ENCODE data around the gene SEMA3F.

SEMA3F gene

GRCh38 chr3:50147861-50148260 is 7.3 kb upstream of the SEMA3F start:
- Histone ChIP-seq H3K9ac (ENCODE audit: low read length) (no peak overlapping the region), H3K4me1 (ENCODE audit: control insufficient read depth, insufficient read depth, low read length) (no peaks in the 10 kb centered on the region)
- no peak for DNase-seq (ENCODE audit: low read depth)

GRCh38 chr3:50150404-50150750 is 4.7 kb upstream of the SEMA3F start:
- H3K4me3 ChIP-seq (ENCODE audit: low read length) = no peak overlapping the region
- peaks cover 21% of the 10 kb centered on the region for H3K27me3 ChIP-seq (replicated peaks; ENCODE audit: control insufficient read depth, insufficient read depth, low read length)
- H3K9me3 ChIP-seq (ENCODE audit: control insufficient read depth, low read length) = no peaks in the 10 kb centered on the region
- no peaks in the 10 kb centered on the region for H3K36me3 ChIP-seq (ENCODE audit: control insufficient read depth, insufficient read depth, low read length, severe bottlenecking)
- DNase-seq (ENCODE audit: low read depth) = no peak
- H3K4me1 ChIP-seq (ENCODE audit: control insufficient read depth, insufficient read depth, low read length) = no peaks in the 10 kb centered on the region
- H3K9ac ChIP-seq (ENCODE audit: low read length) = no peak overlapping the region

More at GRCh38 chr3:50147861-50148260, 7.3 kb upstream of the SEMA3F start:
- no peak overlapping the region for H3K4me3 ChIP-seq (ENCODE audit: low read length)
- H3K9me3 ChIP-seq (ENCODE audit: control insufficient read depth, low read length) = no peaks in the 10 kb centered on the region
- H3K36me3 ChIP-seq (ENCODE audit: control insufficient read depth, insufficient read depth, low read length, severe bottlenecking) = no peaks in the 10 kb centered on the region
- H3K27me3 ChIP-seq (replicated peaks; ENCODE audit: control insufficient read depth, insufficient read depth, low read length) = peaks cover 14% of the 10 kb centered on the region

- Histone ChIP-seq H3K27me3 (replicated peaks; ENCODE audit: control insufficient read depth, insufficient read depth, low read length) (peaks cover 27% of the 10 kb centered on the region), H3K4me3 (ENCODE audit: low read length) (no peak overlapping the region), H3K9ac (ENCODE audit: low read length) (no peak overlapping the region), H3K9me3 (ENCODE audit: control insufficient read depth, low read length) (no peaks in the 10 kb centered on the region), H3K4me1 (ENCODE audit: control insufficient read depth, insufficient read depth, low read length) (no peaks in the 10 kb centered on the region), H3K36me3 (ENCODE audit: control insufficient read depth, insufficient read depth, low read length, severe bottlenecking) (no peaks in the 10 kb centered on the region)
- DNase-seq (ENCODE audit: low read depth) = no peak
These were observed 4.0 kb upstream of the SEMA3F start for GRCh38 chr3:50150863-50151686.

- peaks cover 31% of the 10 kb centered on the region for H3K27me3 ChIP-seq (replicated peaks; ENCODE audit: control insufficient read depth, insufficient read depth, low read length)
- H3K9ac ChIP-seq (ENCODE audit: low read length) = no peak overlapping the region
- no peak for DNase-seq (ENCODE audit: low read depth)
- no peaks in the 10 kb centered on the region for H3K9me3 ChIP-seq (ENCODE audit: control insufficient read depth, low read length)
- H3K4me1 ChIP-seq (ENCODE audit: control insufficient read depth, insufficient read depth, low read length) = no peaks in the 10 kb centered on the region
- no peaks in the 10 kb centered on the region for H3K36me3 ChIP-seq (ENCODE audit: control insufficient read depth, insufficient read depth, low read length, severe bottlenecking)
- no peak overlapping the region for H3K4me3 ChIP-seq (ENCODE audit: low read length)
These were observed 3.4 kb upstream of the SEMA3F start for GRCh38 chr3:50151728-50152127.

- H3K4me1 ChIP-seq (ENCODE audit: control insufficient read depth, insufficient read depth, low read length) = no peaks in the 10 kb centered on the region
- DNase-seq (ENCODE audit: low read depth) = no peak
- no peaks in the 10 kb centered on the region for H3K36me3 ChIP-seq (ENCODE audit: control insufficient read depth, insufficient read depth, low read length, severe bottlenecking)
- no peaks in the 10 kb centered on the region for H3K9me3 ChIP-seq (ENCODE audit: control insufficient read depth, low read length)
- H3K4me3 ChIP-seq (ENCODE audit: low read length) = no peak overlapping the region
- peaks cover 24% of the 10 kb centered on the region for H3K27me3 ChIP-seq (replicated peaks; ENCODE audit: control insufficient read depth, insufficient read depth, low read length)
- no peak overlapping the region for H3K9ac ChIP-seq (ENCODE audit: low read length)
These were observed 1.2 kb upstream of the SEMA3F start for GRCh38 chr3:50153782-50154475.

- DNase-seq (ENCODE audit: low read depth) = no peak
- Histone ChIP-seq H3K9me3 (ENCODE audit: control insufficient read depth, low read length) (no peaks in the 10 kb centered on the region), H3K4me3 (ENCODE audit: low read length) (no peak overlapping the region), H3K36me3 (ENCODE audit: control insufficient read depth, insufficient read depth, low read length, severe bottlenecking) (no peaks in the 10 kb centered on the region), H3K9ac (ENCODE audit: low read length) (no peak overlapping the region), H3K27me3 (replicated peaks; ENCODE audit: control insufficient read depth, insufficient read depth, low read length) (peaks cover 26% of the 10 kb centered on the region), H3K4me1 (ENCODE audit: control insufficient read depth, insufficient read depth, low read length) (no peaks in the 10 kb centered on the region)
These were observed 666 bp upstream of the SEMA3F start for GRCh38 chr3:50154476-50154839.

GRCh38 chr3:50155491-50155878 is 361 bp downstream of the SEMA3F start:
- Histone ChIP-seq H3K9me3 (ENCODE audit: control insufficient read depth, low read length) (no peaks in the 10 kb centered on the region), H3K4me1 (ENCODE audit: control insufficient read depth, insufficient read depth, low read length) (no peaks in the 10 kb centered on the region), H3K36me3 (ENCODE audit: control insufficient read depth, insufficient read depth, low read length, severe bottlenecking) (no peaks in the 10 kb centered on the region), H3K9ac (ENCODE audit: low read length) (no peak overlapping the region), H3K4me3 (ENCODE audit: low read length) (peak overlapping the region; percentile 54), H3K27me3 (replicated peaks; ENCODE audit: control insufficient read depth, insufficient read depth, low read length) (peaks cover 21% of the 10 kb centered on the region)
- DNase-seq (ENCODE audit: low read depth) = no peak

GRCh38 chr3:50155891-50156290 is 767 bp downstream of the SEMA3F start:
- Histone ChIP-seq H3K27me3 (replicated peaks; ENCODE audit: control insufficient read depth, insufficient read depth, low read length) (peaks cover 19% of the 10 kb centered on the region), H3K9me3 (ENCODE audit: control insufficient read depth, low read length) (no peaks in the 10 kb centered on the region), H3K4me3 (ENCODE audit: low read length) (peak overlapping the region; percentile 41), H3K4me1 (ENCODE audit: control insufficient read depth, insufficient read depth, low read length) (no peaks in the 10 kb centered on the region), H3K9ac (ENCODE audit: low read length) (no peak overlapping the region), H3K36me3 (ENCODE audit: control insufficient read depth, insufficient read depth, low read length, severe bottlenecking) (no peaks in the 10 kb centered on the region)
- no peak for DNase-seq (ENCODE audit: low read depth)

GRCh38 chr3:50156549-50157493 is 1.7 kb downstream of the SEMA3F start:
- Histone ChIP-seq H3K4me3 (ENCODE audit: low read length) (no peak overlapping the region), H3K9me3 (ENCODE audit: control insufficient read depth, low read length) (no peaks in the 10 kb centered on the region), H3K9ac (ENCODE audit: low read length) (no peak overlapping the region), H3K4me1 (ENCODE audit: control insufficient read depth, insufficient read depth, low read length) (no peaks in the 10 kb centered on the region), H3K36me3 (ENCODE audit: control insufficient read depth, insufficient read depth, low read length, severe bottlenecking) (no peaks in the 10 kb centered on the region), H3K27me3 (replicated peaks; ENCODE audit: control insufficient read depth, insufficient read depth, low read length) (peaks cover 19% of the 10 kb centered on the region)
- DNase-seq (ENCODE audit: low read depth) = no peak

- Histone ChIP-seq H3K9me3 (ENCODE audit: control insufficient read depth, low read length) (no peaks in the 10 kb centered on the region), H3K36me3 (ENCODE audit: control insufficient read depth, insufficient read depth, low read length, severe bottlenecking) (no peaks in the 10 kb centered on the region), H3K27me3 (replicated peaks; ENCODE audit: control insufficient read depth, insufficient read depth, low read length) (peaks cover 19% of the 10 kb centered on the region), H3K9ac (ENCODE audit: low read length) (no peak overlapping the region), H3K4me1 (ENCODE audit: control insufficient read depth, insufficient read depth, low read length) (no peaks in the 10 kb centered on the region), H3K4me3 (ENCODE audit: low read length) (no peak overlapping the region)
- DNase-seq (ENCODE audit: low read depth) = no peak
These were observed 2.9 kb downstream of the SEMA3F start for GRCh38 chr3:50157827-50158529.

Data from adipocyte (in vitro differentiated cells).